Ureter (tissue), 1 donor: ENCODE results near the gene PDLIM5. TPM values are rescaled to one million over a fixed set of nuclear protein-coding genes. Genes with fewer than 3 reads are reported as not detected.
"Not testable (repeated sequence)": the region's sequence is repeated elsewhere in the genome, so short reads cannot be mapped to it uniquely, and the experiment has no call there.

ENCODE experiments used
- DNase-seq: peaks from one replicate; pipeline ENCODE4 v3.0.0-alpha.2; 2020; ENCODE audit warnings: low spot score
- total RNA-seq: library from RNA; stranded (reverse); gene quantifications from one replicate; pipeline ENCODE4 v1.2.4, GENCODE V29; 2023
- donor health status: DM: yes; HTN: yes; CAD: no.

PDLIM5 gene
- total RNA-seq, 1 donor from 2014 or later = 210 TPM

- no peak for DNase-seq
These were observed 201.4 kb downstream of the PDLIM5 start for GRCh38 chr4:94653095-94653649.

- no peak for DNase-seq
These were observed 202.4 kb downstream of the PDLIM5 start for GRCh38 chr4:94653984-94654609.

GRCh38 chr4:94654714-94655113 is 203.0 kb downstream of the PDLIM5 start:
- no peak for DNase-seq

GRCh38 chr4:94660614-94661013 is 208.9 kb downstream of the PDLIM5 start:
- DNase-seq = no peak

- DNase-seq = not testable (repeated sequence)
These were observed 213.3 kb downstream of the PDLIM5 start for GRCh38 chr4:94665021-94665420.

- no peak for DNase-seq
These were observed 214.0 kb downstream of the PDLIM5 start for GRCh38 chr4:94665500-94666404.

- no peak for DNase-seq
These were observed 217.0 kb downstream of the PDLIM5 start for GRCh38 chr4:94668724-94669123.

- DNase-seq = no peak
These were observed 218.2 kb downstream of the PDLIM5 start for GRCh38 chr4:94669672-94670664.

GRCh38 chr4:94671113-94671512 is 219.4 kb downstream of the PDLIM5 start:
- no peak for DNase-seq

- no peak for DNase-seq
These were observed 222.2 kb downstream of the PDLIM5 start for GRCh38 chr4:94673961-94674360.

- no peak for DNase-seq
These were observed 225.2 kb downstream of the PDLIM5 start for GRCh38 chr4:94676970-94677369.

- DNase-seq = no peak
These were observed 227.2 kb downstream of the PDLIM5 start for GRCh38 chr4:94678896-94679295.

GRCh38 chr4:94680176-94680862 is 228.6 kb downstream of the PDLIM5 start:
- DNase-seq = no peak

- DNase-seq = no peak
These were observed 234.3 kb downstream of the PDLIM5 start for GRCh38 chr4:94686086-94686485.

GRCh38 chr4:94689155-94689860 is 237.6 kb downstream of the PDLIM5 start:
- no peak for DNase-seq

- no peak for DNase-seq
These were observed 239.1 kb downstream of the PDLIM5 start for GRCh38 chr4:94690851-94691254.

GRCh38 chr4:94691552-94691951 is 239.8 kb downstream of the PDLIM5 start:
- no peak for DNase-seq

- no peak for DNase-seq
These were observed 243.6 kb downstream of the PDLIM5 start for GRCh38 chr4:94695384-94695783.

- DNase-seq = no peak
These were observed 246.4 kb downstream of the PDLIM5 start for GRCh38 chr4:94698187-94698586.

GRCh38 chr4:94700298-94700697 is 248.6 kb downstream of the PDLIM5 start:
- DNase-seq = no peak
